Measurements from ENCODE around the gene TAF1C. TPM values are rescaled to one million over a fixed set of nuclear protein-coding genes. Genes with fewer than 3 reads are reported as not detected.
"Not testable (repeated sequence)": the region's sequence is repeated elsewhere in the genome, so short reads cannot be mapped to it uniquely, and the experiment has no call there.

TAF1C gene
- total RNA-seq, 4 donors from 2014 or later: 23.9 to 43.7 (median 32.1) TPM

GRCh38 chr16:84205976-84206691 lies 19.3 kb upstream of the TAF1C start:
- 88 to 91% methylated on average over 7 to 11 of the region's 18 CpGs for WGBS, 2 donors
- intact Hi-C loops (cut with DNase I): no loop called here

DNA sequence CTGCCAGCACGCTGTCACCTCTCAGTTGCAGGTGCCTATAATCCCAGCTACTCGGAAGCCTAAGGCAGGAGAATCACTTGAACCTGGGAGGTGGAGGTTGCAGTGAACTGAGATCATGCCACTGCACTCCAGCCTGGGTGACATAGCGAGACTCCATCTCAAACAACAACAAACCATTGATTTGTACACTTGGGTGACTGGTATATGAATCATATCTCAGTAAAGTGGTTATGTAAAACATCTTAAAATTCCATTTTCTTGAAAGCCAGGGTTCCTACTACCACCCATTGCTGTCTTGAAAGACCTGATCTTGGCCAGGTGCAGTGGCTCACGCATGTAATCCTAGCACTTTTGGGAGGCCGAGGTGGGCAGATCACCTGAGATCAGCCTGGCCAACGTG lies 18.3 kb upstream of the TAF1C start:
- H3K4me1 ChIP-seq; DNase-seq; H3K27me3 ChIP-seq; H3K9me3 ChIP-seq; intact Hi-C loops (cut with DNase I); H3K27ac ChIP-seq; H3K4me3 ChIP-seq; H3K36me3 ChIP-seq: not testable (repeated sequence)
- 83 to 84% methylated on average over 2 to 6 of the region's 6 CpGs for WGBS, 2 donors

More at GRCh38 chr16:84205976-84206691, 19.3 kb upstream of the TAF1C start:
- TF ChIP-seq, protein P1, sequence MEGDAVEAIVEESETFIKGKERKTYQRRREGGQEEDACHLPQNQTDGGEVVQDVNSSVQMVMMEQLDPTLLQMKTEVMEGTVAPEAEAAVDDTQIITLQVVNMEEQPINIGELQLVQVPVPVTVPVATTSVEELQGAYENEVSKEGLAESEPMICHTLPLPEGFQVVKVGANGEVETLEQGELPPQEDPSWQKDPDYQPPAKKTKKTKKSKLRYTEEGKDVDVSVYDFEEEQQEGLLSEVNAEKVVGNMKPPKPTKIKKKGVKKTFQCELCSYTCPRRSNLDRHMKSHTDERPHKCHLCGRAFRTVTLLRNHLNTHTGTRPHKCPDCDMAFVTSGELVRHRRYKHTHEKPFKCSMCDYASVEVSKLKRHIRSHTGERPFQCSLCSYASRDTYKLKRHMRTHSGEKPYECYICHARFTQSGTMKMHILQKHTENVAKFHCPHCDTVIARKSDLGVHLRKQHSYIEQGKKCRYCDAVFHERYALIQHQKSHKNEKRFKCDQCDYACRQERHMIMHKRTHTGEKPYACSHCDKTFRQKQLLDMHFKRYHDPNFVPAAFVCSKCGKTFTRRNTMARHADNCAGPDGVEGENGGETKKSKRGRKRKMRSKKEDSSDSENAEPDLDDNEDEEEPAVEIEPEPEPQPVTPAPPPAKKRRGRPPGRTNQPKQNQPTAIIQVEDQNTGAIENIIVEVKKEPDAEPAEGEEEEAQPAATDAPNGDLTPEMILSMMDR (IDR thresholded peaks at IDR 0.05): no peak
- TF ChIP-seq POLR2A (IDR thresholded peaks at IDR 0.05): no peak
- Histone ChIP-seq H3K4me1 (no peaks in the 10 kb centered on the region), H3K4me3 (no peak overlapping the region), H3K36me3 (no peaks in the 10 kb centered on the region), H3K9me3 (no peaks in the 10 kb centered on the region), H3K27ac (no peak overlapping the region), H3K27me3 (no peaks in the 10 kb centered on the region)
- no peak for DNase-seq

- H3K9me3 ChIP-seq; H3K27ac ChIP-seq; H3K4me3 ChIP-seq; H3K27me3 ChIP-seq; intact Hi-C loops (cut with DNase I); H3K4me1 ChIP-seq; DNase-seq; H3K36me3 ChIP-seq: not testable (repeated sequence)
- WGBS, 2 donors: 67% methylated on average over 1 of the region's 26 CpGs; no CpG with 5 or more reads in 1 of the 2 donors
Measured at GRCh38 chr16:84204551-84204950, 17.7 kb upstream of the TAF1C start.

DNA sequence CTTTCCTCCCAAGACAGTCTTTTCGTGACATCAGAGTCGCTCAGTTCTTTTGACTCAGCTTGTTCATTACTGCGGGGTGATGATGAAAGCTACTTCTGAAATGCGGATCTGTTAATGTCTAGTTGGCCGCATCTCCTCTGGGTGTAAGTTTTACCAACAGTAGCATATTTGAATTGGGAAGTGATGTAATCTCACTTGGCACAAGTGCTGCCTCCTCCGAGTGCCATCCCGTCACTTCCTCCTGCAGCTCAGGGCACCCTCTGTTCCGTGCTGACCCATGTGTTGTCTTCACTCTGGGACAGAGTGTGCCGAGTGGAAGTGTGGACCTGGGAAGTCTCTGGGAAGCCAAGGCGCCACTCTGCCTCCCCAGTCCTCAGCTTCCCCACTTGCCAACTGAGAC lies 13.0 kb upstream of the TAF1C start:
- Histone ChIP-seq H3K4me3 (no peak overlapping the region), H3K4me1 (peaks cover 29 to 54% (median 29%) of the 10 kb centered on the region in 3 donors), H3K9me3 (no peaks in the 10 kb centered on the region), H3K27me3 (no peaks in the 10 kb centered on the region), H3K27ac (peak overlapping the region; percentile 35 to 94 (median 91)), H3K36me3 (no peaks in the 10 kb centered on the region)
- WGBS, 2 donors: 27 to 58% methylated on average over 7 to 8 of the region's 10 CpGs
- TF ChIP-seq, protein P1 (IDR thresholded peaks at IDR 0.05): no peak
- no peak for TF ChIP-seq POLR2A (IDR thresholded peaks at IDR 0.05)
- intact Hi-C loops (cut with DNase I): no loop called here
- no peak for DNase-seq

DNA sequence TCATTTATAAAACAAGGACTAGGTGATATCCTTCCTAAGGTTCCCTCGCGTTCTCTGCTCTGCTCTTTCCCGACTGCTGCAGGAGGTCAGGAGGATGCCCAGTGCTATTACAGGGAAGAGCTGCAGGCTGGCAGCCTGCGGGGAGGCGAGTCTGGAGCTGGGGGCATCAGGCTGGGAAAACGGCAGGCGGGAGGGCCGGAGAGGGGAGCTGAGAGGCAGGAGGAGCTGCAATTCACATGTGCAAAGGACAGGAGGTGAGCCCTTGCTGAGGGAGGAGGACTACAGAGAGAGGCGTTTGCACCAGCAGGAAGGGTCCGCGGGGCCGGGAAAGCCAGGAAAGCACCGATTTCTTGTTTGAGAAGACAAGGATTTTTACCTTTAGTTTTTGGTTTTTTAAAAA lies 12.2 kb upstream of the TAF1C start:
- intact Hi-C loops (cut with DNase I): no loop called here
- Histone ChIP-seq H3K9me3 (no peaks in the 10 kb centered on the region), H3K36me3 (peaks cover 0 to 2% (median 0%) of the 10 kb centered on the region in 3 donors), H3K27me3 (no peaks in the 10 kb centered on the region), H3K4me1 (peaks cover 29 to 60% (median 29%) of the 10 kb centered on the region in 3 donors), H3K27ac (peak overlapping the region in 3 of 4 donors; percentile 91 to 94 (median 91)), H3K4me3 (no peak overlapping the region)
- no peak for DNase-seq
- 40 to 76% methylated on average over 8 to 10 of the region's 13 CpGs for WGBS, 2 donors
- no peak for TF ChIP-seq POLR2A (IDR thresholded peaks at IDR 0.05)
- TF ChIP-seq, protein P1 (IDR thresholded peaks at IDR 0.05): no peak

- Histone ChIP-seq H3K4me3 (no peak overlapping the region), H3K27me3 (no peaks in the 10 kb centered on the region), H3K4me1 (peaks cover 29 to 67% (median 29%) of the 10 kb centered on the region in 3 donors), H3K27ac (peak overlapping the region; percentile 5 to 94 (median 91)), H3K36me3 (peaks cover 0 to 9% (median 0%) of the 10 kb centered on the region in 3 donors), H3K9me3 (no peaks in the 10 kb centered on the region)
- no peak for DNase-seq
- WGBS, 2 donors: 20 to 56% methylated on average over 7 to 9 of the region's 10 CpGs
- TF ChIP-seq, protein P1 (IDR thresholded peaks at IDR 0.05): no peak
- TF ChIP-seq POLR2A (IDR thresholded peaks at IDR 0.05): no peak
- intact Hi-C loops (cut with DNase I): no loop called here
Measured at GRCh38 chr16:84198401-84198800, 11.5 kb upstream of the TAF1C start.

Measured in esophagus squamous epithelium (tissue), 5 donors.